ENCODE measurements around the gene SLC8A3.
"Not testable (repeated sequence)": the region's sequence is repeated elsewhere in the genome, so short reads cannot be mapped to it uniquely, and the experiment has no call there.

SLC8A3 gene, protein sequence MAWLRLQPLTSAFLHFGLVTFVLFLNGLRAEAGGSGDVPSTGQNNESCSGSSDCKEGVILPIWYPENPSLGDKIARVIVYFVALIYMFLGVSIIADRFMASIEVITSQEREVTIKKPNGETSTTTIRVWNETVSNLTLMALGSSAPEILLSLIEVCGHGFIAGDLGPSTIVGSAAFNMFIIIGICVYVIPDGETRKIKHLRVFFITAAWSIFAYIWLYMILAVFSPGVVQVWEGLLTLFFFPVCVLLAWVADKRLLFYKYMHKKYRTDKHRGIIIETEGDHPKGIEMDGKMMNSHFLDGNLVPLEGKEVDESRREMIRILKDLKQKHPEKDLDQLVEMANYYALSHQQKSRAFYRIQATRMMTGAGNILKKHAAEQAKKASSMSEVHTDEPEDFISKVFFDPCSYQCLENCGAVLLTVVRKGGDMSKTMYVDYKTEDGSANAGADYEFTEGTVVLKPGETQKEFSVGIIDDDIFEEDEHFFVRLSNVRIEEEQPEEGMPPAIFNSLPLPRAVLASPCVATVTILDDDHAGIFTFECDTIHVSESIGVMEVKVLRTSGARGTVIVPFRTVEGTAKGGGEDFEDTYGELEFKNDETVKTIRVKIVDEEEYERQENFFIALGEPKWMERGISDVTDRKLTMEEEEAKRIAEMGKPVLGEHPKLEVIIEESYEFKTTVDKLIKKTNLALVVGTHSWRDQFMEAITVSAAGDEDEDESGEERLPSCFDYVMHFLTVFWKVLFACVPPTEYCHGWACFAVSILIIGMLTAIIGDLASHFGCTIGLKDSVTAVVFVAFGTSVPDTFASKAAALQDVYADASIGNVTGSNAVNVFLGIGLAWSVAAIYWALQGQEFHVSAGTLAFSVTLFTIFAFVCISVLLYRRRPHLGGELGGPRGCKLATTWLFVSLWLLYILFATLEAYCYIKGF

DNA sequence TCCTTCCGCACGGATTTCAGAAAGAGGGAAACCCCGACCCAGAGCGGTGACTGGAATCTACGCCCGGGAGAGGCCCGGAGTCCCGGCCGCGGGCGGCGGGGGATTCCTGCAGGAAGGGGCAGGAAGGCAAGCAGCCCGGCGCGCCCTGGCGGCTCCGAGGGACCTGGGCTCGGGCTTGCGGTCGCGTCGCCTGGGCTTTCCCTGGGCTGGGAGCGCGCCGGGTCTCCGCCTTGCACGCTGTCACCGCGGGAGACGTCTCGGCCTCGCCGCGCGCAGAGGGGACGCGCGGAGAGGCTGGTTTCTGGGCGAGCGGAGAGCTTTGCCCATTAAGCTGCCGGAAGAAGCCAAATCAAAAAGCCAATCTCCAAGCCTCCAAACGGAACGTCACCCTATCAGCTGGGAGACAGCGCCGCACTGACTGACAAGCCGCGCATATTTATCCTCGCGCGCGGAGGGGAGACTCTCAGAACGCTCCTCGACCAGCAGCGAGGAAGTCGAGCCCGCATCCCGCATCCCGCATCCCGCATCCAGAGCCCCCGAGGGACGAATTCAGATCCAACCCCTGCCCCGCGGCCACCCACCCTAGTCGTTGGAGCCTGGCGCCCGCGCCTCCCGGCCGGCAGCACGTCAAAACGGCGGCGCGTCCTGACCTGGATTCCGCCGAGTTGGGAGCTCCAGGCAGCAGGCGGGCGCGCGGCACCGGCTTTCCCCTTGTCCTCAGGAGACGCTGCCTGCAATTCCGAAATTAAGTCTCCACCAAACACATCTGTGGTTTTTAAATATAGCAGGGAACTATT, at the start of gene SLC8A3:
SLC8A3 (minus strand) TSS at position 293 of the 797 bp plus-strand sequence. CDS start 20,529 bp downstream, outside the sequence.
- DNase-seq: peak; percentile 78

DNA sequence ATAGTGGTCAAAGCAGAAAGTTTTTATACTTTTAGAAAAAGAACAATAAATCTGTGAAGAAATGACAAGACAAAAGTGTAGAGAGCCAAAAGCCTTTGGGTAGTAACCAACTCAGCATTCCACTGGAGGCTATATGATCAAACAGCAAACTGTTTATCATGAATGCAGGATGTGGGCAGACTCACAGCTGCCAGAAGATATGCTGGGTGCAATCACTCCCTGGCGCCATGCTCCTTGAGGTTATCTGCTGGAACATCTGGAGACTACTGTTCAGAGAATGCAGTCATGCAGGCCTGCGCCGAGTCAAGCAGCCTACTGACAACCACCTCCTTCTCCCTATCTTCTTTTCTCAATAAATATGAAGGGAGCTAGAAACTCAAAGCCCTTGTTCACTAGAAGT, 49.0 kb upstream of the SLC8A3 start:
- DNase-seq: no peak

DNA sequence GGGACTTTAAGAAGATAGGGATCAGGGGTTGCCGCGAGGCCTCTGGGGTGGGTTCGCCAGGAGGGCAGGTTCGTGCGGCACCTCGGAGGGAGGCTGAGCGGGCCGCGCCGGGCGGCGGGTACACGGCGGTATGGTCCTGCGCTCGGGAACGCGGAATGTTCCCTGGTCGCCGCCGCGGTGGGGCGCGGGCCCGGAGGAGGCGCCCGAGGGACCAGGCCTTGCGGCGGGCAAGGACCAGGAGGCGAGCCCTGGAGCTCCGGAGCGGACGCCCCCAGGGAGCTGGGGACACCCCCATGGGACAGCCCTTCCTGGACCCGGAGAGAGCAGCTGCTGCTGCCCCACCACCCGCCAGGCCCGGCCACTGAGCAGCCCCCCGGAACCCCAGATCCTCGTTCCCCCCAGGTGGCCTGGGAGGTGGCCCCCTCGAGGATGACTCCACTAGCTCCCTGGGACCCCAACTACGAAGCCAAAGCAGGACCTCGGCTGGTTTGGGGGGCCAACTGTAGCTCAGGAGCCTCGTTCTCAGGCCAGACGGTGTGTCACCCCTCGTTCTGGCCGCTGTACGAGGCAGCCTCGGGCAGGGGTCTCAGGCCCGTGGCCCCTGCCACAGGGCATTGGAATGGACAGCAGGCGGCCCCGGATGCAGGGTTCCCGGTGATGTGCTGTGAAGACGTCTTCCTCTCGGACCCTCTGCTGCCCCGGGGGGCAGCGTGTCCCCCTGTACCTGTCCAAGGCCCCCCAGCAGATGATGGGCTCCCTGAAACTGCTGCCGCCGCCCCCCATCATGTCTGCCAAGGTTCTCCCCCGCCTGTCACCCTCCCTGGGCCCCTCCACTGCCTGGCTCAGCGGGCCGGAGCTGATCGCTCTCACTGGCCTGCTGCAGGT, 45.6 kb upstream of the SLC8A3 start:
- DNase-seq: no peak

DNA sequence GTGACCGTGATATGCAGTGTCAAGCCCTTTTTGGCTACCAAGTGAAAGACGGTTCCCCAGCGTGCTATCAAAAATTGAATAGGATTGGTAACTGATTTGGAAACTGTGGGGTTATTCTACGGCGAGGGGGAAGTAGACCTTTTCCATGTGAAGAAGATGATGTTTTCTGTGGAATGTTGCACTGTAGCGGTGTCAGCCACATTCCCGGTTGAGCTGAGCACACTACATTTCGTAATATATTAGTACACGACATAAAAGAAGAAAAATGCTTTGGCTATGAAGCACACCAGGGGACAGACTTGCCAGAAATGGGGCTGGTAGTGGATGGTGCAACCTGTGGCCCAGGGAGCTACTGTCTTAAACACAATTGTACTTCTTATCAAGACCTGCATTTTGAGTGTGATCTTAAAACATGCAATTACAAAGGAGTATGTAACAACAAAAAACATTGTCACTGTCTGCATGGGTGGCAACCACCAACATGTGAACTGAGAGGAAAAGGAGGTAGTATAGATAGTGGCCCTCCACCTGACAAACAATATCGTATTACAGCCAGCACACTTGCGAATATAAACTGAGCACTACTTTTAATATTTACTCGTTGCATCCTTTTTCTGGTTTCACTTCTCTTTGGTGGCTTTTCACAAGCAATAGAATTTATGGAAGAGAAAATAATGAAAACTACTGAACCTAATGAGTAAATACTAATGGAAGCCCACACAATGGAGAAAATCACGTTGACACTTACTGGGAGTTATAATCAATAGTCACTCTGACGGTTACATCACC, 43.2 kb upstream of the SLC8A3 start:
- not testable (repeated sequence) for DNase-seq

DNA sequence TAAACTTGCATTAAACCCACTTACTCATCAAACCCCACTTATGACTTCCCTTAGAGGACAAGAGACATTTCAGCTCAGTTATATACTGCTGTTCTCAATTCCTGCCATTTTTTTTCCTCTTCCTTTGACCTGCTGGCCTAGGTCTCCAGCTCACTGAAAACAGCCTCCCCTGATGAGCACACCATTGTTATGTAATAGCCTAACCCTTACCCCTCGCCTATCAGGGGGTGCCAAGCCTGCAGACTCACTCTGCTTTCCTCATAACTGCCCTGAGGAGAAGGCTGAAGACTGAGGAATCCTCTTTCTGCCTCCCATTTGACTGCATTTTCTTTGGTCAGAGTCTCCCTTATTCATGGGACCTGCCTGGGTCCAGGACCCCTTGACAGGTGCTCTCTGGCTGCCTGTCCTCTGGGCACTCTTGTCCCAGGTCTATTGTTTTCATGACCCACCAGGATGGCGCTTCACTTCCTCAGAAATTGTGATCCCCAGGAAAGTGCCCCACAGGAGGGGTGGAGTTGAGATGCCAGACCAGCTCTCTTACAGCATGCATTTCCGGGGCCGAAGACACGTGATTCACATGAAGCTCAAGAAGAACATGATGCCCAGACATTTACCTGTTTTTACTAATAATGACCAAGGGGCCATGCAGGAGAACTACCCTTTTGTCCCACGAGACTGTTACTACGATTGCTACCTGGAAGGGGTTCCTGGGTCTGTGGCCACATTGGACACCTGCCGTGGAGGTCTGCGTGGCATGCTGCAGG, 41.3 kb upstream of the SLC8A3 start:
- not testable (repeated sequence) for DNase-seq

DNA sequence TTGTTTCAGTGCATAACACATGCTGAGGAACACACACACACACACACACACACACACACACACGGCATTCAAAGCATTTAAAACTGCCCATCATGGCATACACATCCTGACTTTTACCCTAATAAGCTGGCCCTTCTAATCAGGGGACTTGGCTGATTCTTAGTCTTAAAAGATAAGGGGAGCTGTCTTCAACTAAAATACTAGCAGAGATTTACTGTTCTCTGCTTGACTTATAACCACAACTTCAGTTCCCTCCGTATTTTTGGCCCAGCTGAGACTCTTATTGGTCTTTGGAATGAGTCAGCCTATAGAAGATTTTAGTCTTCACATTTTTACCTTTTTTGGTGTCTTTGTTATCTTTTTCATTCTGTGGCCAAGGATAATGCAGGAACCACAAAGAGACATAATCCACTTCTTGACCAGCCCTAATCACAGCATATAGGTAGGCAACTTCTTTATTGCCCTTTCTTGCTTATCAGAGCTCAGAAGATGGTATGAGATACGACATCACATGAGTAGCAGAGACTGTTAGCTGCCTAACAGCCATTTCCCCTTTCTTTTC, 25.1 kb upstream of the SLC8A3 start:
- DNase-seq: no peak

DNA sequence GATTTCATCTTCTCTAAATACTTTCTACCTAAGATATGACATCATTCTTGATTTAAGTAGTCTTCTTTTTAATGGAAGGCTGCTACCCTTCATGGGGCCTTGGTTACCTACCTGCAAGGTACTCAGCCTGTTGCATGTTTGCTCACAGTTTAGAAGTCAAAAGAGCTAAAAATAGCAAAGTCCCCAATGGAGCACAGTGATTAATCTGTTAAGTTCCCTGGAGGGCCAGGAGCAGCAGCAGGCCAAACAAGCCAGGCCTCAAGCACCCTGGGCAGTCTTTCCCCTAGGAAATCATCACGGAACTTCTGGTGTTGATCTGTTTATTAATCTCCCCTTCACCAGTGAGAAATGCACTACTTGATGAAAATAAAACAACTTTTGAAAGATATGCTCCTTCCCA, 24.0 kb upstream of the SLC8A3 start:
- DNase-seq: no peak

DNA sequence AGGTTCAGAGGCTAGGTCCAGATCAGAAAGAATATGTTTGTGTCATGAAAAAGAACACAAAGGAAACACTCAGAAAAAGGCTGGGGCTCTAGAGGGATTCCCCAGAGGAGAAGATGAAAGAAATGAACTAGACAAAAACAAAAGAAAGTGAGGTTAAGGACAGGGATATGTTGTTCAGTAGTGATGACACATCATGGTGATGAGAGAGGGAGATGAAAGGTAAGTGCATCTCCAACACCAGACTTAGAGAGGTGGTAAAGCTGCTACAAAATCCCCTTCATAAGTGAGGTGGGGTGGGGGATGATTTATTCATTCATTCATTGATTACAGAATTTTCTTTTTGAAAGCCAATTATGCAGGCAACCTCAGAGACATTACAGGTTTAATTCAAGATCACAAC, 19.6 kb upstream of the SLC8A3 start:
- DNase-seq: no peak

DNA sequence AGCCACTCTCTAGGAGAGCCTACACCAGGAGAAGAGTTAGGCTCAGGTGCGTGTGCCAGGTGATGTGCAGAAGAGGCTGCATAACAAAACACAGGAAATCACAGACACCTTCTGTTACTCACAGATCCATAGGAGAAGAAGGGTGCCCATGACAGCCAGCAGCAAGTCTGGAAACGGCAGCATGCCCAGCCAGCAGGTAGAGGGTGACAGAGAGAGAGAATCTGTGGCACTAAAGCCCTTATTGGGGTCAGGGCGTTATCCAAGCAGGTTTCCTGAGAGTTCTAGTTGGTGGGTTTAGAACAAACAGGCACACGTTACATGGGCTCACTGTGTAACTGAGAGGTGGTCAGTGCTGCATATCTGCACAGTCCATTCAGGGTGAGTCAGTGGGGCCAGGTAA, 14.9 kb upstream of the SLC8A3 start:
- no peak for DNase-seq

DNA sequence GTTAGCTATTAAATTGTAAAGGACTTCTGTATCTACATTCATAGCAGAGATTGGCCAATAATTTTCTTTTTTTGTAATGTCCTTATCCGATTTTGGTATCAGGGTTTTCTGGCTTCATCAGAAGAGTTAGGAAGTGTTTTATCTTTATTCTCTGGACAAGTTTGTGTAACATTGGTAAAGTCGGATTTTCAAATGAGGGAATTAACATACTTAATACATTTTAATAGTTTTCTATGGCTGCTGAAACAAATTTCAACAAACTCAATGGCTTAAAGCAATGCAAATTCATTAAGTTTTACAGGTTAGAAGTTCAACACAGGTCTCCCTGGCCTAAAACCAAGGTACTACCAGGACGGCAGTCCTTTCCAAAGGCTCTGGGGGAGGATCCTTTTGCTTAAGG, 13.2 kb upstream of the SLC8A3 start:
- no peak for DNase-seq

DNA sequence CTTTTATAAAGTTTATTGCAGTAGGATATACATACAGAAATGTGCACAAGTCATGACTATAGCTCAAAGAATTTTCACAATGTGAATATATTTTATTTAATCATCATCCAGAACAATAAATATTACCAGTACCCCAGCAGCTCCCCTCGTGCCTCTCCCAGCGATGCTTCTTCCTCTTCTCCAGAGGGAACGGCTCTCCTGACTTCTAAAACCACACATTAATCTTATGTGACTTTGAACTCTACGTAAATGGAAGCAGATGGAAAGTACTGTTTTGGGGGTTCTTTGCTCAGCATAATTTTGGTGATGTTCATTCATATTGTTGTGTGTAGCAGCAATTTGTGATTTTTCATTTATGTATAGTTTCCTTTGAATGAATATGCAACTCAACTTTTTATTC, 4.6 kb upstream of the SLC8A3 start:
- no peak for DNase-seq

DNA sequence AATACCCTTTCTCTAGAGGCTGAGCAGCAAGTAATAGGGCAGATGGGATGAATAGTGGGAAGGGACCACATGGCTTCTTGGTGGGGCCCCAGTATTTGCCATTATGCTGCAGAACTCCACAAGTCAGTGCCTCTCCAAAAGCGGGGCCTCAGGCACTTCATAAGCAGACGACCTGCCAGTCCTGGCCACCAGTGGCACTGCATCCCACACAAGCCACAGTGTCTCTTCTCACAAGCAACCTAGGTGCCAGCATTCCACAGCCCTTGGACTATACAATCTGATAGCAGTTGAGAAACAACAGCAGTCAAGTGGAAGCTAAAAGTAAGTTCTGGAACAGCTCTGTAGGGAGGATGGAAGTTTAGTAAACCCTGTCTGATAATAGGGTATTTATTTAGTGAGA, 4.2 kb upstream of the SLC8A3 start:
- DNase-seq: no peak

DNA sequence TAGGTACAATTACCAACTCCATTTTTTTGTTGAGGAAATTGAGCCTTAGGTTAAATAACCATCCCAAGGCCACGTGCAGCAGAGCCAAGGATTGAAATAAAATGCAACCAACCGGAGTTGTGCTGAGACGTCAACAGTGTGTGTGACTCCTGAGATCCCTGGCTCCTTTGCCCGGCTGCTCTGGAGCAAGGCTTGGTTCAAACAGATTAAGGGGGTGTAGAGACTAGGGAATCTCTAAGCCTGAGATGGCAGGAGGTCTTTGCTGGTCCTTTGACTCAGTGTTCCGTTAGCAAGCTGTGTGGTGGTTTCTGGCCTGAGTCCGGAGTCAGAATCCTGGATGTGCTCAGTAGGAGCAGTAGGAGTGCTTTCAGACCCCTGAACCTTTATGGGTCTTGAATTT, 1.4 kb upstream of the SLC8A3 start:
- no peak for DNase-seq

DNA sequence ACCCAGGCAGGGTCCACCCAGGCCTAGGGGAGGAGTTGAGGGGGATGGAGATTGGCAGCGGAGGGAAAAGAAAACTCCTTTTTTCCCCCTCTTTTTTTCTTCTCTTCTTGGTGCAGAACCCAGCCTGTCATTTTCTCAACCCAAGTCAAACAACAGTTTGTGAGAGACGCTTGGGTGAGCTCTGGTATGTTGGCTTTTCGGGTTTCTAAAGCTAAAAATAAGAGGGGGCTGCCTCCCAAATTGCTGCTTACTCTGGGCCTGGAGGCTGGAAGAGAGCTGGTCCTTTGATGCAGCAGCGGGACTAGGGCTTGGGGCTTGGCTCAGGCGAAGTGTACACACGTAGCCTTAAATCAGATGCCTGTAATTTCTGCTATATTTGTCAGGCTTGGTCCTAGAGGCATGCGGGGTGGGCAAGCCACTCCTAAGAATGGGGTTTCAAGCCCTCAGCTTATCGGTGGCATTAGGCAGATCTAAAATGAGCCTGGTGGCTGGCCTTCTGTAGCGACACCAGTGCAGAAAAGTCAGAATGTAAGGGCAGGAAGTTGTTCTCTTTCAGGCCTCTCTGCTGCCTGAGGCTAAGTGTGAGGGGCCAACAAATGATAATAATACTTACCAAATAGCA, 816 bp upstream of the SLC8A3 start:
- no peak for DNase-seq

DNA sequence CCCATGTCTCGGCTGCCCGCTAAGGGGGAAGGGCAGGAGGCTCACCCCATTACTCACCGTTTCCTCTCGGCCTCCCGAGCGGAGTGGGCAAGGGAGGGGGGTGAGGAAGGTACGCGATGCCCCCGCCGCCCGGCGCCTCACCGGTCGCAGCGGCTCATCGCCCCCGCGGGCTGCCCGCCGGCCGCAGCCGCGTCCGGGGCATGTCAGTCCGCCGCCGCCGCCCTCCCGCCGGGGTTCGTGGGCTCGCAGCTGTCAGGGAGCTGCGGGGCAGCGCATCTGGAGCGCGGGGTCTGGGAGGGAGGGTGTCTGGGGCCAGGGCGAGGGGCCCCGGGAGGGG, 461 bp downstream of the SLC8A3 start:
- peak; percentile 48 for DNase-seq

DNA sequence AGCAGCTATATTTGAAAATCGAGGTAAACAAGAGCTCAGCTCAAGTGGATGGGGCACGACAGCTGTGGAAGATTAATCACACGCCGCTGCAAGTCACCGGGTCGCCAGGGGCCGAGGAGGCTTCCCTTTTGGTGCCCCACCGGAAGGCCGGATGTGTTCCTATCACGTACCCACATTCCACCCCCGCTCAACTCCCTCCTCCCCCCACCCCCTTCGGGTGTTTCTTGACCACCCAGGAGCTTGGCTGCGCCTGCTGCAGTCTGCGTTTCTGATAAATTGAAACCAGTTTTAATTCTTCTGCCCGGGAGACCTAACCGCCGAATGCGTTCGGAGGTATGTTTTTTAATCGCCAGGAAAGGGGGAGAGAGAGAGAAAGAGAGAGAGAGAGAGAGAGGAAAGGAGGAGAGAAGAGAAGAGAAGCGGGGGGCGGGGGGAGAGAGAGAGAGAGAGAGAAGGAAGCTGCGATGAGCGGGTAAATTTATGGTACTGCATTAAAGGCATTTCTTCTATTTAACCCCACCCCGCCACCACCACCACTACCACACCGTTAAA, 1.8 kb downstream of the SLC8A3 start:
- DNase-seq: no peak

DNA sequence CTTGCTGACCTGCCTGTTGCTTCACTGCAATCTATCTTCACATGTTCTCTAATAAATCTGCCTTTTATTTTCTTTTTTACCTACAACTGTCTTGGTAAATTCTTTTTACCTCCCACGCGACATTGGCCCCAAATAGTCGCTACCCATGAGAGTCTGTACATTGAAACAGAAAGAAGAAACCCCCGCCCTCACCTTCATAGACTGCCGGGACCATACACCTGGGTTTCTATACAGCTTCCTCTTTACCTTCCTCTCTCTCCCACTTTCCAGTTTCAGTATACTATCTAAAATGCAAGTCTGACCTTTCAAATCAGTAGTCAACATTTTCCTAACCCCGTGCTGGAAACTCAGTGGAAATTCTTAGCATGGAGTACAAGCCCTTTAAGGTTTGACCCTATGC, 4.8 kb downstream of the SLC8A3 start:
- DNase-seq: no peak

DNA sequence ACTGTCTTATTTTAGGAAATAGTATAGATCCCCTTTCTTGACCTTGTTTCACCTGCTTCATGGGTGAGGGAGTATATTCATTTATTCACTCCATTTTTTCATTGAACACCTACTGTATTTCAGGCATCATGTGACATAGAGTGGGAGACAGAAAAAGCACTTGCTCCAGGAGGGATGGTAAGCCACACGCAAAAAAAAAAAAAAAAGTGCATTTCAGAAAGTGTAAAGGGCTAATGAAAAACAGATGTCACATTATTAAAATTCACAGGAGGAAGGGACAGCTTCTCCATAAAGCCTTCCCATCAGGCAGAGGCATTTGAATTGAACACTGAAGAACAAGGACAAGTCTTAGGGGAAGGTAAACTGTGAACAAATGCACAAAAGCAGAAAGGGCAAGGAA, 7.5 kb downstream of the SLC8A3 start:
- DNase-seq: no peak

DNA sequence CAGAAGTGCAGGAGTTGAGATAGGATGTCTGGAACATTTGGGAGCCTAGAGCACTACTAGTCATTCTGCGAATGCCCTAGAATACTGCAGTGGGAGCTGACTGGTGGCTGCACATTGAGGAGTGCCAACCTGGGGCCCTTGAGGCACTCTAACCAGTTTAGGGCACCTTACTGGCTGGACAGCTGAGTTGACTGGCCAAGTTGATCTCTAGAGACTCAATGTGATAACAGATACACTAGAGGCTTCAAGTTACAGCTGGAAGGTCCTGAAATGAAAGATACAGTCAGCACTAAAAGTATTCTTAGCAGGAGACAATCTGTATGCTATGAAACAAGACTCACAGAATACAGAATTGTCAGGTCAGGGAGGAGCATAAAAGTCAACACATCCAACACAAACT, 8.0 kb downstream of the SLC8A3 start:
- DNase-seq: no peak
